ENCODE measurements around the gene TSPEAR.

GRCh38 chr21:44500111-44500510 is 211.3 kb downstream of the TSPEAR start:
- TF ChIP-seq TARDBP (IDR thresholded peaks at IDR 0.05) (no peak), SP1 (IDR thresholded peaks at IDR 0.05) (no peak), FOXK2 (IDR thresholded peaks at IDR 0.05) (no peak), FOXA1 (IDR thresholded peaks at IDR 0.05) (no peak), CTBP1 (IDR thresholded peaks at IDR 0.05; ENCODE audit: borderline replicate concordance) (no peak), ELF4 (IDR thresholded peaks at IDR 0.05) (no peak), HDGF (IDR thresholded peaks at IDR 0.05; ENCODE audit: borderline replicate concordance) (no peak)

Data from HEK293T (cell line).